CD8-positive, alpha-beta memory T cell (primary cell): Measurements from ENCODE around the gene VPS11. TPM values are rescaled to one million over a fixed set of nuclear protein-coding genes. Genes with fewer than 3 reads are reported as not detected.
A peak's percentile ranks its signal among the peaks of the same experiment; 100 is the strongest.

Experiments
- CTCF ChIA-PET: fragments of 350-600 bp; sonication (Branson Sonifier 250); formaldehyde crosslinking; loops from one replicate; lab custom pipeline; 2021; ENCODE audit warnings: antibody characterized with exemption; lab: Charles Lee
- POLR2A ChIA-PET: fragments of 350-600 bp; sonication (Branson Sonifier 250); formaldehyde crosslinking; loops from one replicate; lab custom pipeline; 2021; ENCODE audit warnings: antibody characterized with exemption; lab: Charles Lee
- DNase-seq, 5 donors: peaks; one replicate each; pipeline versions ENCODE4 v3.0.0 to v3.0.0-alpha.2; 2020 to 2022; ENCODE audit warnings: mixed read lengths in 1 of 5
- H3K27ac ChIP-seq: one replicate; pipeline ENCODE4 v1.7.0; 2013; ENCODE audit warnings: low read depth, mild to moderate bottlenecking, low read length, moderate library complexity
- H3K27me3 ChIP-seq: 2 replicates; pipeline ENCODE4 v1.7.0; 2013; ENCODE audit warnings: low read length, mild to moderate bottlenecking; ENCODE audit not compliant: insufficient read depth, poor library complexity, severe bottlenecking
- H3K36me3 ChIP-seq: 2 replicates; pipeline ENCODE4 v1.7.0; 2013; ENCODE audit warnings: mild to moderate bottlenecking, low read length, moderate library complexity; ENCODE audit not compliant: insufficient read depth
- H3K4me1 ChIP-seq: 2 replicates; pipeline ENCODE4 v1.7.0; 2013; ENCODE audit warnings: mild to moderate bottlenecking, low read length, moderate library complexity; ENCODE audit not compliant: insufficient read depth
- H3K4me3 ChIP-seq: 2 replicates; pipeline ENCODE4 v1.7.0; 2013; ENCODE audit warnings: mild to moderate bottlenecking, low read length
- H3K9me3 ChIP-seq: 2 replicates; pipeline ENCODE4 v1.7.0; 2013; ENCODE audit warnings: mild to moderate bottlenecking, low read length
- H3K27ac Mint-ChIP-seq, 8 donors: one replicate each; pipeline ENCODE4 v1.8.0; 2020 to 2021; ENCODE audit warnings: mixed read lengths in 8 of 8, mild to moderate bottlenecking in 6 of 8, inconsistent platforms in 3 of 8, moderate library complexity in 3 of 8
- H3K27me3 Mint-ChIP-seq, 2 donors: one replicate each; pipeline ENCODE4 v1.8.0; 2020 to 2021; ENCODE audit warnings: mixed read lengths in 2 of 2, mild to moderate bottlenecking in 1 of 2, moderate library complexity in 1 of 2
- H3K36me3 Mint-ChIP-seq, 3 donors: one replicate each; pipeline ENCODE4 v1.8.0; 2020 to 2021; ENCODE audit warnings: mixed read lengths in 3 of 3, inconsistent platforms in 1 of 3, mild to moderate bottlenecking in 1 of 3
- H3K4me1 Mint-ChIP-seq, 3 donors: one replicate each; pipeline ENCODE4 v1.8.0; 2020 to 2021; ENCODE audit warnings: mixed read lengths in 3 of 3, inconsistent platforms in 1 of 3, mild to moderate bottlenecking in 1 of 3
- H3K4me3 Mint-ChIP-seq, 7 donors: one replicate each; pipeline ENCODE4 v1.8.0; 2020 to 2021; ENCODE audit warnings: mixed read lengths in 7 of 7, mild to moderate bottlenecking in 6 of 7, moderate library complexity in 4 of 7, inconsistent platforms in 2 of 7
- H3K9me3 Mint-ChIP-seq, 5 donors: one replicate each; pipeline ENCODE4 v1.8.0; 2020 to 2022; ENCODE audit warnings: mixed read lengths in 5 of 5, mild to moderate bottlenecking in 3 of 5, moderate library complexity in 2 of 5, inconsistent platforms in 1 of 5
- polyA plus RNA-seq: library from polyadenylated mRNA; unstranded; fragments of 300-500 nt; fragmentation: Illumina TruSeq; gene quantifications from one replicate; pipeline ENCODE4 v1.2.3, GENCODE V29; 2021
- total RNA-seq, 2 experiments: library from RNA; stranded (reverse); gene quantifications; one replicate each; pipeline ENCODE4 v1.2.3, GENCODE V29; 2021

Gene VPS11
- total RNA-seq (10 to 100 TPM; 25.3 to 26.0 TPM), polyA plus RNA-seq (51.5 TPM)

DNA sequence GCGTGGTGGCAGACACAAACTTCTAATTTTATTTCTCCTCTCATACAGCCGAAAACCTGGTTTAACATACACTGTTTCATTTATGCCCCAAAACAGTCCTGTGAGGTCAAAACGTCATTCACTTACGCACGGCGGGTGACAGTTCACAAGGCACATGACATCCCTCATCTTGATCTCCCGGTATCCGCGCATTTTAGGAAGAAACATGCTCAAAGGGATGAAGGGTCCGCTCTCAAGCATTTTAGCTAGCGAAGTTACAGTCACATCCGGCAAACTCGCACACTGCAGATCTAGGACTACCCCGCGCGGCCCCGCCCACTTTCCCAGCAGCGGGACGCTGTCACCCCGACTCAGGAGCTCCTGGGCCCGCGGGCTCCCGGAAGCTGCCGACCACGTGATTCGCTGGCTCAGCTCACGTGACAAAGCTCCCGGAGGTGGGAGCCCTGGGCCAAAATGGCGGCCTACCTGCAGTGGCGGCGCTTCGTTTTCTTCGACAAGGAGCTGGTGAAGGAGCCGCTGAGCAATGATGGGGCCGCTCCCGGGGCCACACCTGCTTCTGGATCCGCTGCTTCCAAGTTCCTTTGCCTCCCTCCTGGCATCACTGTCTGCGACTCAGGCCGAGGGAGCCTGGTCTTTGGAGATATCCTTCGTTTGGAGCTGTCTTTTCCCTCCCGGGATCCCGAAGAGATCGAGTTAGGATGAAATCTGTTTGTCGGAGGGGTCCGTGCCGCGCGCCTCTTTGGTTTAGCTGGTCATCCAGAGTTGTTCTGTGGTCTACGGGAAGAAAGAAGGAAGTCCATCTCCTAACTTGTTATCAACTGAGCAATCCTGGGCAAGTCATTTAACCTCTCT is at the start of gene VPS11:
VPS11 (plus strand) TSS at position 448 of the 852 bp plus-strand sequence; CDS start at position 454, 6 bp downstream.
- Histone ChIP-seq H3K4me3 (peak within 1 kb of the TSS; percentile 97), H3K27ac (peak within 1 kb of the TSS; percentile 88), H3K4me1 (peaks cover 28% of the 10 kb centered on the region), H3K9me3 (no peaks in the 10 kb centered on the region), H3K27me3 (no peaks in the 10 kb centered on the region), H3K36me3 (peaks cover 28% of the 10 kb centered on the region)
- peak; percentile 96 to 99 (median 98) for DNase-seq
- Mint-ChIP-seq H3K4me1 (peaks cover 32 to 52% (median 42%) of the 10 kb centered on the region in 3 donors), H3K27ac (peak within 1 kb of the TSS; percentile 95 to 100 (median 98)), H3K4me3 (peak within 1 kb of the TSS; percentile 90 to 99 (median 94)), H3K27me3 (no peaks in the 10 kb centered on the region), H3K9me3 (no peaks in the 10 kb centered on the region), H3K36me3 (peaks cover under 1 to 44% (median 6%) of the 10 kb centered on the region in 3 donors)
- POLR2A ChIA-PET = interaction anchor here (0.6 to 2.5 kb wide), 13 partner anchors 10 to 142 kb away, joined by 3 to 34 read pairs (median 5); partner anchors contain the start of genes BCL9L, C2CD2L, CBL and DPAGT1
- CTCF ChIA-PET = interaction anchor here (0.8 to 3.1 kb wide), 16 partner anchors 10 to 141 kb away, joined by 3 to 23 read pairs (median 6); partner anchors contain the start of genes BCL9L, C2CD2L, CBL and HINFP

DNA sequence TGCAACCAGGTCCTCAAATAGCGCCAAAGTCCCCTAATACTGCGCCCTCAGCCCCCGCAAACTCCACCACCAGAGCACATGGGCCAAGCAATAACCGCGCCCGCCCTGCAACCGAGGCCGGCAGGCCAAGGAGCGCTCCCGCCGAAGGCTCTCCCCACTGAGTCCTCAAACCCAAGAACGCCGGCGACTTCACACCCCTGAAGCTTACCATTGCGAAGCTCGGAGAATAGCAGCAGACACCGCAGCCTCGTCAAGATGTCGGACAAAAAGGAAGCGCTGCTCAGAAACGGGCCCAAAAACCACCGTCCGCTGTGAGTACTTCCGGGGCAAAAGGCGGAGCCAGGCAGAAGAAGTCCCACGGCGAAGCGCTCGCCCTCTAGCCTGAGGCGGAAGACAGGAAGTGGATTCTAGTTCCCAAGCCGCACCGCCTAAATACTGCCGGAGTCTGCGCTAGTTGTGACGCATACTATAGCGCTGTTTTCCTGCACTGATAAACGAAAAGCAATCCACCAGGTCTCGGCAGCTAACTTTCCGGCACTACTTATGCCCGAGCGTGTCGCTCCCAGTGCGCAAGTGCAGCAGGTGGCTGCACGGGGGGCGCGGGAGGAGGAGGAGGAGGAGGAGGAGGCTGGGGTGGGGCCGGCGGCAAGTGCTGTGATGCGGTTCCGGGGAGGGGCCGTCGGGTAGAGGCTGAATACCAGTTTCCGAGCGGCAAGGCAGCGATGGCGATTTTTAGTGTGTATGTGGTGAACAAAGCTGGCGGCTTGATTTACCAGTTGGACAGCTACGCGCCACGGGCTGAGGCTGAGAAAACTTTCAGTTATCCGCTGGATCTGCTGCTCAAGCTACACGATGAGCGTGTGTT is 49.3 kb upstream of the VPS11 start, which contains the start of the genes RPS25 and TRAPPC4:
RPS25 (minus strand) TSS at position 270 of the 865 bp plus-strand sequence; CDS start at position 211, 59 bp downstream.
TRAPPC4 (plus strand) TSS at position 693 of the 865 bp plus-strand sequence; CDS start at position 723, 30 bp downstream.
- peaks cover 41% of the 10 kb centered on the region for H3K4me1 ChIP-seq
- ChIA-PET CTCF (interaction anchor here (0.6 to 2.9 kb wide), 7 partner anchors 10 to 77 kb away, joined by 3 to 11 read pairs (median 5); partner anchors contain the start of gene CENATAC), POLR2A (interaction anchor here (0.6 to 2.9 kb wide), 18 partner anchors 10 to 618 kb away, joined by 3 to 23 read pairs (median 4); partner anchors contain the start of genes C2CD2L, CENATAC, DPAGT1 and HINFP)
- H3K27me3 ChIP-seq = no peaks in the 10 kb centered on the region
- H3K36me3 ChIP-seq = peaks cover 45% of the 10 kb centered on the region
- Mint-ChIP-seq H3K27me3 (peaks cover 0 to 2% of the 10 kb centered on the region in 2 donors), H3K9me3 (no peaks in the 10 kb centered on the region), H3K4me1 (peaks cover 38 to 74% (median 54%) of the 10 kb centered on the region in 3 donors), H3K27ac (peak within 1 kb of the TSS; percentile 97 to 100 (median 100)), H3K4me3 (peak within 1 kb of the TSS; percentile 97 to 100 (median 99)), H3K36me3 (peaks cover 6 to 84% (median 12%) of the 10 kb centered on the region in 3 donors)
- H3K9me3 ChIP-seq = no peaks in the 10 kb centered on the region
- H3K4me3 ChIP-seq = peak within 1 kb of the TSS; percentile 83
- H3K27ac ChIP-seq = peak within 1 kb of the TSS; percentile 94
- peak; percentile 91 to 97 (median 96) for DNase-seq

DNA sequence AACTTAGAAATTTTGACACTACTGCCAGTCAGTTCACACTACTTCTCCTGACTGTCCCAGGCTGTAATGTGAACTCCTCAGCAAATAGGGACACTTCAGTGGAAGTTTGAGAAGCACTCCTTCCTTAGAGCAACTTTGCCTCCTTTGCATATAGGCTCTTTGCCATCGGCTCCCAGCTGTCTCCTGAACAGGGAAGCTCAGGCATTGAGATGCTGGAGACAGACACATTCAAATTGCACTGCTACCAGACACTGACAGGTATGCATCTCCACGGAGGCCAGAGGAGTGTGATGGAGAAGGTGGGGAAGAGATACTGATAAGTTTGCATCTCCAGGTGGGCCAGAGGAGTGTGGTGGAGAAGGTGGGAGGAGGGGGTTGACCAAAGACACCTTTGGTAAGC is 47.6 kb upstream of the VPS11 start:
- Histone ChIP-seq H3K27ac (no peak overlapping the region), H3K9me3 (no peaks in the 10 kb centered on the region), H3K36me3 (peaks cover 46% of the 10 kb centered on the region), H3K4me3 (peak overlapping the region; percentile 15), H3K27me3 (no peaks in the 10 kb centered on the region), H3K4me1 (peaks cover 54% of the 10 kb centered on the region)
- peaks cover 0 to 2% of the 10 kb centered on the region in 2 donors for H3K27me3 Mint-ChIP-seq
- POLR2A ChIA-PET = interaction anchor here (2.1 to 2.9 kb wide), 2 partner anchors 10 to 37 kb away, joined by 10 read pairs; partner anchors contain the start of genes HYOU1 and SLC37A4
- H3K36me3 Mint-ChIP-seq = peaks cover 12 to 87% (median 12%) of the 10 kb centered on the region in 3 donors
- CTCF ChIA-PET = interaction anchor here (1.3 to 2.9 kb wide), 3 partner anchors 12 to 31 kb away, joined by 3 to 11 read pairs (median 8); partner anchors contain the start of gene CENATAC
- H3K27ac Mint-ChIP-seq = peak overlapping the region; percentile 24 to 100 (median 100)
- DNase-seq = no peak
- H3K4me1 Mint-ChIP-seq = peaks cover 46 to 84% (median 70%) of the 10 kb centered on the region in 3 donors
- no peaks in the 10 kb centered on the region for H3K9me3 Mint-ChIP-seq
- H3K4me3 Mint-ChIP-seq = peak overlapping the region; percentile 97 to 100 (median 99)

DNA sequence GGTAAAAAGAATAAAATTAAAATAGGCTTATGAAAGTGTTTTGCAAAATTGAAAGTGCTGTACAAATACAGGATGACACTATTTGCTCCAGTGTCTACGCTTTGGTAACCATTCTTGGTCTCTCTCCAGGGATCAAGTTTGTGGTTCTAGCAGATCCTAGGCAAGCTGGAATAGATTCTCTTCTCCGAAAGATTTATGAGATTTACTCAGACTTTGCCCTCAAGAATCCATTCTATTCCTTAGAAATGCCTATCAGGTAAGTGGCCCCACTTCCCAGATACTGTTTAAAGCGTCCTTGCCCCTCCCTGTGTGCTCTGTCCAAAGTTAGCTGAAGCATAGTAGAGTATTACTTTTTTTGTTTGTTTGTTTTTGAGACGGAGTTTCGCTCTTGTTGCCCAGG is 46.0 kb upstream of the VPS11 start:
- peaks cover 31% of the 10 kb centered on the region for H3K36me3 ChIP-seq

DNA sequence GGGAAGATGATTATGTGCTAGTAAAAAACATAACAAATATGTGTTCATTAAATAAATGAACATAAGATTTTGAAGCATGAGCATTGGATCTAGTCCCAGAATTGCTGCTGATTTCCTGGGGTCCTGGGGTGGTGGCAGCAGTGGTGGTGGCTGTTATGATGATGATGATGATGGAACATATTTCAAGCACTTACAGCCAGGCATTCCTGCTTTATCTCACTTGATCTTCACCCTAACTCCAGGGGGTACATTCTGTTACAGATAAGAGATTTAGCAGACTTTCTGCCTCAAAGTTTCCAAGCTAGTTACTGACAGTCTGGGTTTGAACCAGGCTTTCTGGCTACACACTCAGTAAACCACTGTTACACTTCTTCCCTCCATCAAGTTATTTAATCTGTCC is 43.9 kb upstream of the VPS11 start:
- POLR2A ChIA-PET = no interaction called here

More for the DNA sequence above, 46.0 kb upstream of the VPS11 start:
- H3K27me3 Mint-ChIP-seq = peaks cover 0 to 2% of the 10 kb centered on the region in 2 donors
- no peaks in the 10 kb centered on the region for H3K9me3 ChIP-seq
- peaks cover 44% of the 10 kb centered on the region for H3K4me1 ChIP-seq
- H3K4me1 Mint-ChIP-seq = peaks cover 41 to 68% (median 60%) of the 10 kb centered on the region in 3 donors
- H3K36me3 Mint-ChIP-seq = peaks cover 5 to 84% (median 13%) of the 10 kb centered on the region in 3 donors
- ChIA-PET CTCF (interaction anchor here (1.4 kb wide), 1 partner anchor 9 kb away, joined by 4 read pairs; the partner anchor contains the start of gene SLC37A4), POLR2A (no interaction called here)
- H3K27me3 ChIP-seq = no peaks in the 10 kb centered on the region
- H3K27ac Mint-ChIP-seq = peak overlapping the region in 7 of 8 donors; percentile 23 to 88 (median 59)
- no peak for DNase-seq
- H3K4me3 Mint-ChIP-seq = peak overlapping the region in 5 of 7 donors; percentile 20 to 79 (median 50)
- H3K4me3 ChIP-seq = no peak overlapping the region
- H3K9me3 Mint-ChIP-seq = no peaks in the 10 kb centered on the region
- no peak overlapping the region for H3K27ac ChIP-seq

DNA sequence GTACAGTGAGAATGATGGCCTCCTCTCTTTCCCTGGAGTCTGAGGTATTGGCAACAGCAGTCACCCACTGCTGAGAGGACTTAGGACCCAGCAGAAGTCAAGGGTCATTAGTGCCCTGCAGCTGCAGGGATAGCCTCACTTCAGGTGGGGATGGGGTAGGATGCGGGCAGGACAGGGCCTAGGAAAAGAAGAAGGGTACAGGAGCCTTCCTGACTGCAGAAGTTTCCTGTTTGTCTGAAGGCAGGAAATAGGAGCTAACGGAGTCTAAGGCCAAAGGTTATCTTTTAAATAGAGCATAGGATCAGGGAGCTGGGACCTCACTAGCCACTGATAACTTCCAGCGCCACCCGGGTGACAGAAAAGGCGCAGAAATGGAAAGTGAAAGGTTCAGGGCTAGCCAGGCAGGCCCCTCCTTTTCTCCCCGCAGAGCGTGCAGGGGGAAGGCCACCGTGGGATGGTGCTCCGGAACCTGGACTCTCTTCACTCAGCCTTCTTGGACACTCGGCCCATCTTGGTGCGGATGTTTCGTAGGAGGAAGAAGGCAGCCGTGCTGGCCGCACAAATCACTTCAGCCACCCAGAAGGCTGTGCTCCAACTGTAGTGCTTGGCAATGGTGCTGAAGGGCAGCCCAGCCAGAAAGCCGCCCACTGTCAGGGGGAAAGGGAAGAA is 43.1 kb upstream of the VPS11 start:
- Histone ChIP-seq H3K27me3 (no peaks in the 10 kb centered on the region), H3K9me3 (no peaks in the 10 kb centered on the region), H3K27ac (no peak overlapping the region), H3K4me3 (no peak overlapping the region), H3K4me1 (peaks cover 40% of the 10 kb centered on the region), H3K36me3 (peaks cover 30% of the 10 kb centered on the region)
- Mint-ChIP-seq H3K36me3 (peaks cover 5 to 66% (median 13%) of the 10 kb centered on the region in 3 donors), H3K4me1 (peaks cover 40 to 57% (median 48%) of the 10 kb centered on the region in 3 donors), H3K27me3 (no peaks in the 10 kb centered on the region), H3K9me3 (no peaks in the 10 kb centered on the region), H3K4me3 (peak overlapping the region in 1 of 7 donors; percentile 31), H3K27ac (peak overlapping the region in 7 of 8 donors; percentile 22 to 85 (median 70))
- POLR2A ChIA-PET = no interaction called here
- DNase-seq = no peak
- CTCF ChIA-PET = no interaction called here

More for the DNA sequence above, 43.9 kb upstream of the VPS11 start:
- Mint-ChIP-seq H3K4me3 (peak overlapping the region in 1 of 7 donors; percentile 31), H3K36me3 (peaks cover 5 to 70% (median 13%) of the 10 kb centered on the region in 3 donors), H3K27me3 (no peaks in the 10 kb centered on the region), H3K27ac (peak overlapping the region; percentile 1 to 94 (median 32)), H3K9me3 (no peaks in the 10 kb centered on the region), H3K4me1 (peaks cover 34 to 54% (median 48%) of the 10 kb centered on the region in 3 donors)
- no peak overlapping the region for H3K27ac ChIP-seq
- no peak for DNase-seq
- CTCF ChIA-PET = interaction anchor here (1.2 kb wide), 2 partner anchors 44 to 182 kb away, joined by 3 to 5 read pairs; partner anchors contain the start of genes CBL and VPS11
- peaks cover 34% of the 10 kb centered on the region for H3K4me1 ChIP-seq
- no peaks in the 10 kb centered on the region for H3K9me3 ChIP-seq
- no peak overlapping the region for H3K4me3 ChIP-seq
- no peaks in the 10 kb centered on the region for H3K27me3 ChIP-seq
- H3K36me3 ChIP-seq = peaks cover 30% of the 10 kb centered on the region
